Transverse colon (tissue), 4 donors: ENCODE data around the gene ARL6IP5. TPM values are rescaled to one million over a fixed set of nuclear protein-coding genes. Genes with fewer than 3 reads are reported as not detected.
A peak's percentile ranks its signal among the peaks of the same experiment; 100 is the strongest.

Source experiments
- DNase-seq: peaks from one replicate; pipeline ENCODE4 v3.0.0-alpha.2; 2019
- H3K27ac ChIP-seq, 4 donors: fragments of 200-600 bp; sonication (generic); 2 replicates each; pipeline ENCODE4 v1.5.1; 2016 to 2018; ENCODE audit warnings: inconsistent platforms in 4 of 4
- H3K27me3 ChIP-seq: fragments of 200-600 bp; sonication (generic); 2 replicates; pipeline ENCODE4 v1.5.1; 2017; ENCODE audit warnings: inconsistent platforms
- H3K36me3 ChIP-seq, 4 donors: fragments of 200-600 bp; sonication (generic); 2 replicates each; pipeline ENCODE4 v1.5.1; 2017 to 2019; ENCODE audit warnings: inconsistent platforms in 4 of 4
- H3K4me1 ChIP-seq, 4 donors: fragments of 200-600 bp; sonication (generic); 2 replicates each; pipeline ENCODE4 v1.5.1; 2017 to 2020; ENCODE audit warnings: inconsistent platforms in 4 of 4
- H3K4me3 ChIP-seq, 4 donors: fragments of 200-600 bp; sonication (generic); 1 replicate in 1 of 4; 2 replicates in 3 of 4; pipeline versions ENCODE4 v1.5.1 to v1.6.1; 2017 to 2019; ENCODE audit warnings: inconsistent platforms in 4 of 4
- H3K9me3 ChIP-seq, 2 donors: fragments of 200-600 bp; sonication (generic); 2 replicates each; pipeline ENCODE4 v1.5.1; 2017 to 2019; ENCODE audit warnings: inconsistent platforms in 2 of 2
- CTCF ChIP-seq, 5 experiments: fragments of 200-600 bp in 3 of 5; fragments of 450-650 bp in 2 of 5; sonication (generic) in 3 of 5; IDR thresholded peaks; 1 replicate in 2 of 5; 2 replicates in 3 of 5; pipeline ENCODE4 v1.5.1; 2016 to 2017; ENCODE audit warnings: antibody characterized with exemption in 5 of 5, inconsistent platforms in 3 of 5, mild to moderate bottlenecking in 2 of 5, moderate library complexity in 1 of 5
- EP300 ChIP-seq: sonication (generic); formaldehyde crosslinking; IDR thresholded peaks from one replicate; pipeline ENCODE4 v1.6.1; 2017; ENCODE audit warnings: antibody characterized with exemption, low read depth
- POLR2A ChIP-seq: fragments of 450-650 bp; IDR thresholded peaks from one replicate; pipeline ENCODE4 v1.6.1; 2016; ENCODE audit warnings: antibody characterized with exemption, mild to moderate bottlenecking, moderate library complexity
- POLR2AphosphoS5 ChIP-seq, 3 donors: sonication (generic); formaldehyde crosslinking; IDR thresholded peaks; one replicate each; pipeline ENCODE4 v1.6.1; 2016; ENCODE audit warnings: antibody characterized with exemption in 3 of 3
- WGBS, 2 donors: methylation state at CpG; one replicate each; pipeline ENCODE4 v1.1.5; 2018; ENCODE audit warnings: low coverage in 1 of 2; 5-methylcytosine and 5-hydroxymethylcytosine counted together
- in situ Hi-C, 4 donors: fragments of 200-750 bp; cut with MboI; loops; one replicate each; pipeline versions ENCODE4 v1.15.0 to v1.15.1; 2017; ENCODE audit warnings: low sequenced_read_pairs in 3 of 4, low pct_ligation_motif_present in 1 of 4, low pct_unique_long_range_greater_than_20kb in 1 of 4
- intact Hi-C: fragments of 100-400 bp; cut with DNase I; formaldehyde crosslinking; loops from one replicate; pipeline ENCODE4 v1.15.1; 2023; ENCODE audit warnings: low total_unique reads
- total RNA-seq, 4 donors: library from RNA; depleted of rRNA; stranded (reverse); fragments of >200 nt; gene quantifications; one replicate each; pipeline ENCODE4 v1.1.0, GENCODE V29; 2016

ARL6IP5 gene
- total RNA-seq, 4 donors from 2014 or later = 22.7 to 130 (median 68.0) TPM

GRCh38 chr3:69095636-69096035 is 10.9 kb downstream of the ARL6IP5 start:
- intact Hi-C loops (no loop called here), in situ Hi-C loops (no loop called here)
- Histone ChIP-seq H3K36me3 (peaks cover 0 to 4% (median 0%) of the 10 kb centered on the region in 4 donors), H3K9me3 (no peaks in the 10 kb centered on the region), H3K4me3 (no peak overlapping the region), H3K4me1 (peaks cover 30 to 82% (median 39%) of the 10 kb centered on the region in 4 donors), H3K27me3 (no peaks in the 10 kb centered on the region), H3K27ac (peak overlapping the region; percentile 30 to 95 (median 80))
- 78% methylated on average over 5 of the region's 5 CpGs; no CpG with 5 or more reads in 1 of the 2 donors for WGBS, 2 donors
- no peak for DNase-seq
- no peak for TF ChIP-seq POLR2AphosphoS5 (IDR thresholded peaks at IDR 0.05)
- TF ChIP-seq CTCF (IDR thresholded peaks at IDR 0.05) = no peak

GRCh38 chr3:69096299-69096698 is 11.6 kb downstream of the ARL6IP5 start:
- Histone ChIP-seq H3K27ac (peak overlapping the region; percentile 30 to 95 (median 80)), H3K36me3 (peaks cover 0 to 4% (median 0%) of the 10 kb centered on the region in 4 donors), H3K27me3 (no peaks in the 10 kb centered on the region), H3K9me3 (no peaks in the 10 kb centered on the region), H3K4me3 (no peak overlapping the region), H3K4me1 (peaks cover 24 to 79% (median 36%) of the 10 kb centered on the region in 4 donors)
- WGBS, 2 donors = 80 to 82% methylated on average over 1 to 5 of the region's 5 CpGs
- intact Hi-C loops (no loop called here), in situ Hi-C loops (no loop called here)
- TF ChIP-seq POLR2A (no peak), CTCF (IDR thresholded peaks at IDR 0.05) (no peak), POLR2AphosphoS5 (IDR thresholded peaks at IDR 0.05) (no peak), EP300 (no peak)
- DNase-seq = no peak

- Histone ChIP-seq H3K27ac (no peak overlapping the region), H3K27me3 (no peaks in the 10 kb centered on the region), H3K9me3 (no peaks in the 10 kb centered on the region), H3K4me3 (no peak overlapping the region), H3K36me3 (peaks cover 0 to 13% (median 4%) of the 10 kb centered on the region in 4 donors), H3K4me1 (peaks cover 15 to 67% (median 25%) of the 10 kb centered on the region in 4 donors)
- in situ Hi-C loops (no loop called here), intact Hi-C loops (no loop called here)
- no peak for DNase-seq
- 90 to 98% methylated on average over 9 of the region's 9 CpGs for WGBS, 2 donors
- TF ChIP-seq EP300 = no peak
- no peak for TF ChIP-seq POLR2AphosphoS5 (IDR thresholded peaks at IDR 0.05)
- no peak for TF ChIP-seq POLR2A
- TF ChIP-seq CTCF (IDR thresholded peaks at IDR 0.05) = no peak
These were observed 12.8 kb downstream of the ARL6IP5 start for GRCh38 chr3:69097407-69098086.

- no peak overlapping the region for H3K4me3 ChIP-seq
- TF ChIP-seq POLR2A (no peak), EP300 (no peak), POLR2AphosphoS5 (IDR thresholded peaks at IDR 0.05) (no peak), CTCF (IDR thresholded peaks at IDR 0.05) (no peak)
- H3K9me3 ChIP-seq = no peaks in the 10 kb centered on the region
- WGBS, 2 donors = 91 to 92% methylated on average over 4 of the region's 4 CpGs
- peaks cover 0 to 31% (median 5%) of the 10 kb centered on the region in 4 donors for H3K36me3 ChIP-seq
- in situ Hi-C loops (no loop called here), intact Hi-C loops (no loop called here)
- peaks cover 0 to 46% (median 6%) of the 10 kb centered on the region in 4 donors for H3K4me1 ChIP-seq
- no peak for DNase-seq
- no peak overlapping the region for H3K27ac ChIP-seq
- H3K27me3 ChIP-seq = no peaks in the 10 kb centered on the region
These were observed 14.8 kb downstream of the ARL6IP5 start for GRCh38 chr3:69099576-69099975.
